Regular cardiac myocyte (primary cell): ENCODE results near the gene PPP1R9B. TPM values are rescaled to one million over a fixed set of nuclear protein-coding genes. Genes with fewer than 3 reads are reported as not detected.

ENCODE experiments used
- total RNA-seq: library from RNA; depleted of rRNA; stranded (reverse); fragments of >200 nt; gene quantifications from 2 replicates; pipeline ENCODE4 v1.2.3, GENCODE V29; 2014

PPP1R9B gene
- total RNA-seq = 29.0 and 61.5 TPM in 2 replicates

GRCh38 chr17:50150354-50151040 is at the start of gene PPP1R9B:
TSS of gene PPP1R9B (minus strand) at chr17:50150677. CDS start at chr17:50150513, 164 bp downstream.

GRCh38 chr17:50165867-50166517 is 15.5 kb upstream of the PPP1R9B start, which contains the start of gene SGCA:
TSS of gene SGCA (plus strand) at chr17:50166005. CDS start at chr17:50166041, 36 bp downstream.

GRCh38 chr17:50129728-50130558 is 20.5 kb downstream of the PPP1R9B start, which contains the start of gene SAMD14:
TSS of gene SAMD14 (minus strand) at chr17:50130160. CDS start at chr17:50124959, 5,201 bp downstream.

DNA sequence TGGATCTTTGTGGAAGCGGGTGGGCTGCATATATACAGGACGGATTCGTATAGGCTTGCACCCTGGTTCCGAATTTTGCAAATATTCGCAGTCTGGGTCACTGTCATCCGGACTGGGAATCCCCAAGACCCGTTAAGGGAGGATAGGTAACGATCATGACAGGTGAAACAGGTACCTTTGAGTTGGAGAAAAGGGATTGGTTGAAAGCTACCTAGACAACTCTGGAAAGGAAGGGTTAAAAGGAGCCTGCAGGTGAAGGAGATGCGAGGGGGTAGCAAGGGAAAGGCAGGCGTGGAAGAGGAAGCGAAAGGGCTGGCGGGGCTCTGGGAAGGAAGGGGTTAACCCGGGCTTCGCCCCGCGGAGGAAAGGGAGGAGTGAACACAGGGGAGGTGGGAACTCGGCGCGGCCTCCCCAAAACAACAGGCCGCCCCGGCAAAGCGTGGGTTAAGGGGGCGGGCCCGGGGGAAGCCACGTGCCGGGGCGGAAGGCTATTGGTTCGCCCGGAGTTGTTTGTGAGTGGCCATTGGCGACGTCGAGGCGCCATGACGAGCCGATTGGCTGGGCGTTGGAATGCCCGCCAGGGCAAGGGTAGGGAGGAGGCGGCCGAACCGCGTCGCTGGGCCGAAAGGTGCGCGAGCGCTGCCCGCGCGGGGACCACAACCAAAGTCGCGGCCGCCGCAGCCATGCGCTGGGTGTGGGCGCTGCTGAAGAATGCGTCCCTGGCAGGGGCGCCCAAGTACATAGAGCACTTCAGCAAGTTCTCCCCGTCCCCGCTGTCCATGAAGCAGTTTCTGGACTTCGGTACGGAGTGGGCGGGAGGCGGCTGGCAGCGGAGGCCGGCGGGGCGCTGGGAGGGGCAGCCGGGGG is 55.5 kb downstream of the PPP1R9B start, which contains the start of gene PDK2:
TSS of gene PDK2 (plus strand) at position 599 of the 867 bp plus-strand sequence. CDS start at position 684, 85 bp downstream.

Other genes starting within 250 kb of the PPP1R9B start
- gene DLX4, start 181.5 kb downstream of the PPP1R9B start, total RNA-seq = not detected in 2 replicates
- 0.19 TPM in 1 of 2 replicates, not detected in the other for gene DLX3, start 155.5 kb downstream of the PPP1R9B start, total RNA-seq
- gene ITGA3, start 94.6 kb downstream of the PPP1R9B start, total RNA-seq = 148 and 315 TPM in 2 replicates
- gene PDK2, start 55.3 kb downstream of the PPP1R9B start, total RNA-seq = 10.2 and 11.6 TPM in 2 replicates
- gene SAMD14, start 20.5 kb downstream of the PPP1R9B start, total RNA-seq = 1.5 and 3.7 TPM in 2 replicates
- 2.1 and 23.7 TPM in 2 replicates for gene SGCA, start 15.3 kb upstream of the PPP1R9B start, total RNA-seq
- 508 and 731 TPM in 2 replicates for gene COL1A1, start 51.0 kb upstream of the PPP1R9B start, total RNA-seq
- not detected in 2 replicates for gene TMEM92, start 123.8 kb upstream of the PPP1R9B start, total RNA-seq
- gene XYLT2, start 195.4 kb upstream of the PPP1R9B start, total RNA-seq = 64.8 and 85.7 TPM in 2 replicates
- 51.9 and 95.9 TPM in 2 replicates for gene MRPL27, start 222.5 kb upstream of the PPP1R9B start, total RNA-seq
- 3.7 and 18.0 TPM in 2 replicates for gene EME1, start 222.6 kb upstream of the PPP1R9B start, total RNA-seq
- 133 and 352 TPM in 2 replicates for gene LRRC59, start 246.8 kb upstream of the PPP1R9B start, total RNA-seq